ENCODE data around the gene CELA3B.
"Not testable (repeated sequence)": the region's sequence is repeated elsewhere in the genome, so short reads cannot be mapped to it uniquely, and the experiment has no call there.

DNA sequence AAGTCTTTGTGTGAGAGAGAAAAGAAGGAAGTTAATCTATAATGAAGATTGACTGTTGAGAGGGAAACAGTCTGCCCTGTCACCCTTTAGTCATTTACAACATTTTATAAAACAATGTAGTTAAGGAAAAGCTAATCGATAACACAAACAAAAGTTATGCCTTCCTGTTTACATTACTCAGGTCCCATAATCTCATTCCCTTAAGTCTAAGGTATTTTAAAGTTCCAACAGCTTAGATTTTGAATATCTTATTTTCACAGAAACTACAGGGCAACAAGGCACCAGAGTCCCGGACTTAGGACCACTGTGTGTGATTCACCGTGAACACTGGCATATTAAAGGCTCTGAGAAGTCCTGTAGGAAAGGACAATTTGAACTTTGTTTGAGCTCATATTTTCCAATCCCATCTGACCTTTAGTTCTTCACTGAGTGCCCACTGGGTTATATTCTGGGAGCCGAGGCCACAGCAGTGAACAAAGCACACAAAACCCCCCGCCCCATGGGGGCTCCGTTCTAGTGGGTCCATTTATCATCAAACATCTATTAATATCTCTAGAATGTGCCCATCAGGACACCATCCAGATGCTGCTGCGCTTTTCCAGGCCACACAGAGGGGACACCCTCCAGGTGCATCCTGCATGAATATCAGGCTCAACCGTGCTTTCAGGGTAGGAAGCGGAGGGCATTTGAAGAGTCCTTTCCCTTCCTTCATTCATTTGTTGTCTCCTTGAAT lies 21.2 kb downstream of the CELA3B start:
- TF ChIP-seq POLR2A (IDR thresholded peaks at IDR 0.05) = not testable (repeated sequence)
- TF ChIP-seq, protein P1, sequence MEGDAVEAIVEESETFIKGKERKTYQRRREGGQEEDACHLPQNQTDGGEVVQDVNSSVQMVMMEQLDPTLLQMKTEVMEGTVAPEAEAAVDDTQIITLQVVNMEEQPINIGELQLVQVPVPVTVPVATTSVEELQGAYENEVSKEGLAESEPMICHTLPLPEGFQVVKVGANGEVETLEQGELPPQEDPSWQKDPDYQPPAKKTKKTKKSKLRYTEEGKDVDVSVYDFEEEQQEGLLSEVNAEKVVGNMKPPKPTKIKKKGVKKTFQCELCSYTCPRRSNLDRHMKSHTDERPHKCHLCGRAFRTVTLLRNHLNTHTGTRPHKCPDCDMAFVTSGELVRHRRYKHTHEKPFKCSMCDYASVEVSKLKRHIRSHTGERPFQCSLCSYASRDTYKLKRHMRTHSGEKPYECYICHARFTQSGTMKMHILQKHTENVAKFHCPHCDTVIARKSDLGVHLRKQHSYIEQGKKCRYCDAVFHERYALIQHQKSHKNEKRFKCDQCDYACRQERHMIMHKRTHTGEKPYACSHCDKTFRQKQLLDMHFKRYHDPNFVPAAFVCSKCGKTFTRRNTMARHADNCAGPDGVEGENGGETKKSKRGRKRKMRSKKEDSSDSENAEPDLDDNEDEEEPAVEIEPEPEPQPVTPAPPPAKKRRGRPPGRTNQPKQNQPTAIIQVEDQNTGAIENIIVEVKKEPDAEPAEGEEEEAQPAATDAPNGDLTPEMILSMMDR (IDR thresholded peaks at IDR 0.05) = not testable (repeated sequence)

Data from Peyer's patch (tissue), 4 donors.